Astrocyte (in vitro differentiated cells and primary cell): Measurements from ENCODE around the gene KRT6B. TPM values are rescaled to one million over a fixed set of nuclear protein-coding genes. Genes with fewer than 3 reads are reported as not detected.
A peak's percentile ranks its signal among the peaks of the same experiment; 100 is the strongest.

Experiments used
- DNase-seq: peaks from one replicate; pipeline ENCODE4 v3.0.0-alpha.2; 2010; ENCODE audit warnings: low read depth
- FAIRE-seq: peaks from 2 replicates; lab custom pipeline; 2011; peaks lifted over from hg19 to GRCh38; lab: Jason Lieb, UNC
- H2AFZ ChIP-seq: 2 replicates; pipeline ENCODE4 v1.6.0; 2012; ENCODE audit warnings: low read depth, low read length, inconsistent platforms
- H3K27ac ChIP-seq: 2 replicates; pipeline ENCODE4 v1.5.1; 2011; ENCODE audit warnings: low read depth, low read length, inconsistent platforms
- H3K27me3 ChIP-seq: 2 replicates; pipeline ENCODE4 v1.6.0; 2011; ENCODE audit warnings: low read length, inconsistent platforms; ENCODE audit not compliant: insufficient read depth
- H3K36me3 ChIP-seq: 2 replicates; pipeline ENCODE4 v1.5.1; 2011; ENCODE audit warnings: low read length, inconsistent platforms; ENCODE audit not compliant: insufficient read depth
- H3K4me1 ChIP-seq: 2 replicates; pipeline ENCODE4 v1.5.1; 2011; ENCODE audit warnings: low read length, inconsistent platforms; ENCODE audit not compliant: insufficient read depth
- H3K4me2 ChIP-seq: 2 replicates; pipeline ENCODE4 v1.6.0; 2012; ENCODE audit warnings: low read length, inconsistent platforms
- H3K4me3 ChIP-seq: 2 replicates; pipeline ENCODE4 v1.5.1; 2011; ENCODE audit warnings: low read depth, mild to moderate bottlenecking, low read length, inconsistent platforms; ENCODE audit not compliant: insufficient read depth
- H3K79me2 ChIP-seq: 2 replicates; pipeline ENCODE4 v1.6.0; 2012; ENCODE audit warnings: mild to moderate bottlenecking, low read length, inconsistent platforms; ENCODE audit not compliant: insufficient read depth
- H3K9ac ChIP-seq: 2 replicates; pipeline ENCODE4 v1.6.0; 2012; ENCODE audit warnings: mild to moderate bottlenecking, low read length, inconsistent platforms
- H3K9me3 ChIP-seq: 2 replicates; pipeline ENCODE4 v1.5.1; 2012; ENCODE audit warnings: low read depth, mild to moderate bottlenecking, low read length, inconsistent platforms; ENCODE audit not compliant: insufficient read depth
- H4K20me1 ChIP-seq: 2 replicates; pipeline ENCODE4 v1.6.0; 2012; ENCODE audit warnings: low read length, inconsistent platforms; ENCODE audit not compliant: insufficient read depth
- H3K27ac Mint-ChIP-seq: one replicate; pipeline ENCODE4 v1.8.0; 2021; ENCODE audit warnings: mild to moderate bottlenecking, mixed read lengths; ENCODE audit not compliant: unreplicated experiment
- H3K27me3 Mint-ChIP-seq: one replicate; pipeline ENCODE4 v1.8.0; 2021; ENCODE audit warnings: low read depth, mixed read lengths; ENCODE audit not compliant: unreplicated experiment
- H3K36me3 Mint-ChIP-seq: one replicate; pipeline ENCODE4 v1.8.0; 2021; ENCODE audit warnings: low read depth, mixed read lengths; ENCODE audit not compliant: unreplicated experiment
- H3K4me1 Mint-ChIP-seq: one replicate; pipeline ENCODE4 v1.8.0; 2021; ENCODE audit warnings: low read depth, mixed read lengths; ENCODE audit not compliant: unreplicated experiment
- H3K4me3 Mint-ChIP-seq: one replicate; pipeline ENCODE4 v1.8.0; 2021; ENCODE audit warnings: mild to moderate bottlenecking, moderate library complexity, mixed read lengths; ENCODE audit not compliant: unreplicated experiment
- H3K9me3 Mint-ChIP-seq: one replicate; pipeline ENCODE4 v1.8.0; 2021; ENCODE audit warnings: mild to moderate bottlenecking, mixed read lengths; ENCODE audit not compliant: unreplicated experiment
- CTCF ChIP-seq: IDR thresholded peaks from 2 replicates; pipeline ENCODE4 v1.5.1; 2011; ENCODE audit warnings: low read depth, mild to moderate bottlenecking, inconsistent platforms, low read length, moderate library complexity; ENCODE audit not compliant: insufficient read depth
- EZH2 ChIP-seq: IDR thresholded peaks from 2 replicates; pipeline ENCODE4 v1.6.1; 2012; ENCODE audit warnings: mild to moderate bottlenecking, low read length, inconsistent platforms; ENCODE audit not compliant: insufficient read depth
- total RNA-seq: library from RNA; stranded (reverse); gene quantifications from 2 replicates; pipeline ENCODE4 v1.2.1, GENCODE V29; 2021

Gene KRT6B
- total RNA-seq, 1 donor from 2014 or later, result not detected

GRCh38 chr12:52438305-52439301 is 13.3 kb downstream of the KRT6B start:
- H3K27ac Mint-ChIP-seq, result no peak overlapping the region
- H2AFZ ChIP-seq, result no peak overlapping the region
- H3K4me1 Mint-ChIP-seq, result peaks cover 62% of the 10 kb centered on the region
- no peak overlapping the region for H3K4me3 ChIP-seq
- H3K79me2 ChIP-seq, result no peaks in the 10 kb centered on the region
- no peak for DNase-seq
- no peaks in the 10 kb centered on the region for H3K27me3 ChIP-seq
- H3K9me3 ChIP-seq, result no peaks in the 10 kb centered on the region
- FAIRE-seq, result no peak
- H3K4me2 ChIP-seq, result no peak overlapping the region
- H4K20me1 ChIP-seq, result no peaks in the 10 kb centered on the region
- TF ChIP-seq EZH2 (no peak), CTCF (no peak)
- no peak overlapping the region for H3K4me3 Mint-ChIP-seq
- peaks cover 10% of the 10 kb centered on the region for H3K27me3 Mint-ChIP-seq
- H3K36me3 ChIP-seq, result no peaks in the 10 kb centered on the region
- H3K36me3 Mint-ChIP-seq, result no peaks in the 10 kb centered on the region
- no peak overlapping the region for H3K9ac ChIP-seq
- peaks cover 49% of the 10 kb centered on the region for H3K4me1 ChIP-seq
- no peak overlapping the region for H3K27ac ChIP-seq
- H3K9me3 Mint-ChIP-seq, result no peaks in the 10 kb centered on the region

GRCh38 chr12:52437508-52437907 is 14.4 kb downstream of the KRT6B start:
- TF ChIP-seq EZH2, result no peak
- H3K9ac ChIP-seq, result no peak overlapping the region
- H3K27ac ChIP-seq, result no peak overlapping the region
- DNase-seq (no peak), FAIRE-seq (no peak)
- no peaks in the 10 kb centered on the region for H3K9me3 Mint-ChIP-seq
- H2AFZ ChIP-seq, result no peak overlapping the region
- H3K4me1 Mint-ChIP-seq, result peaks cover 51% of the 10 kb centered on the region
- peaks cover 38% of the 10 kb centered on the region for H3K4me1 ChIP-seq
- H3K4me3 Mint-ChIP-seq, result no peak overlapping the region
- H4K20me1 ChIP-seq, result no peaks in the 10 kb centered on the region
- no peak overlapping the region for H3K4me3 ChIP-seq
- no peaks in the 10 kb centered on the region for H3K79me2 ChIP-seq
- no peak overlapping the region for H3K27ac Mint-ChIP-seq
- H3K4me2 ChIP-seq, result no peak overlapping the region
- H3K27me3 Mint-ChIP-seq, result peaks cover 17% of the 10 kb centered on the region
- H3K36me3 Mint-ChIP-seq, result no peaks in the 10 kb centered on the region
- peaks cover 3% of the 10 kb centered on the region for H3K27me3 ChIP-seq
- no peaks in the 10 kb centered on the region for H3K36me3 ChIP-seq
- no peaks in the 10 kb centered on the region for H3K9me3 ChIP-seq

- H3K4me3 Mint-ChIP-seq, result no peak overlapping the region
- peak overlapping the region; percentile 15 for H3K27ac Mint-ChIP-seq
- Histone ChIP-seq H3K4me2 (no peak overlapping the region), H3K36me3 (no peaks in the 10 kb centered on the region), H3K4me3 (no peak overlapping the region), H3K9me3 (no peaks in the 10 kb centered on the region), H3K4me1 (peaks cover 33% of the 10 kb centered on the region), H2AFZ (no peak overlapping the region), H3K9ac (no peak overlapping the region), H3K79me2 (no peaks in the 10 kb centered on the region), H3K27me3 (peaks cover 3% of the 10 kb centered on the region), H4K20me1 (no peaks in the 10 kb centered on the region), H3K27ac (no peak overlapping the region)
- FAIRE-seq (no peak), DNase-seq (no peak)
- H3K27me3 Mint-ChIP-seq, result peaks cover 21% of the 10 kb centered on the region
- H3K9me3 Mint-ChIP-seq, result no peaks in the 10 kb centered on the region
- H3K4me1 Mint-ChIP-seq, result peaks cover 45% of the 10 kb centered on the region
- TF ChIP-seq EZH2 (no peak), CTCF (no peak)
- no peaks in the 10 kb centered on the region for H3K36me3 Mint-ChIP-seq
Measured at GRCh38 chr12:52436828-52437474, 15.0 kb downstream of the KRT6B start.
